ENCODE results near the gene OR4K5. TPM values are rescaled to one million over a fixed set of nuclear protein-coding genes. Genes with fewer than 3 reads are reported as not detected.
A peak's percentile ranks its signal among the peaks of the same experiment; 100 is the strongest.

OR4K5 gene, protein sequence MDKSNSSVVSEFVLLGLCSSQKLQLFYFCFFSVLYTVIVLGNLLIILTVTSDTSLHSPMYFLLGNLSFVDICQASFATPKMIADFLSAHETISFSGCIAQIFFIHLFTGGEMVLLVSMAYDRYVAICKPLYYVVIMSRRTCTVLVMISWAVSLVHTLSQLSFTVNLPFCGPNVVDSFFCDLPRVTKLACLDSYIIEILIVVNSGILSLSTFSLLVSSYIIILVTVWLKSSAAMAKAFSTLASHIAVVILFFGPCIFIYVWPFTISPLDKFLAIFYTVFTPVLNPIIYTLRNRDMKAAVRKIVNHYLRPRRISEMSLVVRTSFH
- not detected for total RNA-seq (2021; ENCODE audit: unreplicated experiment)
- not detected for polyA plus RNA-seq (2012; ENCODE audit: insufficient read length)
- Bru-seq, nascent RNA, result not detected
- not detected for BruChase-seq, experiment 1, labeled RNA remaining after a 2-hour chase
- BruChase-seq, experiment 2, labeled RNA remaining after a 6-hour chase, result not detected
- long read RNA-seq, result 0 reads

DNA sequence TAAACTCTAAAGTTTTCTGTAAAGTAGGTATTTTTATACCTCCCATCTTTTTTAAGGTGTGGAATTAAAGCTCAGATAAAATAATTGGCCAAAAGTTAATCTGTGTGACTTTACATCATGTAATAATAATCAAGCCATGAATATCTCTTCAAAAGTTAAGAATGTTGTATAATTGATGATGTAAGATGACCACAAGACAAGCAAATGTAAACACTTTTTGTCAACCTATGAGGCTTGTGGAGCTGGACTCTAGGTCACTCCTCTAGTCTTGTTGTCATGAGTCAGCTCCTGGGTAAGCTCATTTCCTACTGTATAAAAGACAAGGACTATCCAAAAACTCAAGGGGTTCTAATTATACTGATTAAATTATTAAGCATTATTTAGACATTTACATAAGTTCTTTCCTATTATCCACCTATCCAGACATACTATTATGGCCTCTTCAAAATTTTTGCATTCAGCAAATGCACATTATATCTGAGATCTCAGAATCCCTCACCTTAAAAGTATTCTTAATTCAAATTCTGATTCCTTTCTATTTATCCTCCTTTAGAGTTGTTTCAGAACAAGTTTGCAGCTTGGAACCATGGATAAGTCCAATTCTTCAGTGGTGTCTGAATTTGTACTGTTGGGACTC, at the start of gene OR4K5:
Gene OR4K5 (plus strand): TSS at position 587 of the 637 bp plus-strand sequence. CDS start 0 bp downstream, at position 587.
- in situ Hi-C loops (cut with HindIII; ENCODE audit: low pct_unique_long_range_greater_than_20kb, low sequenced_read_pairs), result no loop called here
- ChIA-PET POLR2A (no interaction called here), CTCF (no interaction called here)
- Histone ChIP-seq H3K4me1 (ENCODE audit: control insufficient read depth, insufficient read depth, low read length) (no peaks in the 10 kb centered on the region; the same call in none of the 2 replicates), H3K36me3 (ENCODE audit: control insufficient read depth, insufficient read depth, low read length) (no peaks in the 10 kb centered on the region), H3K27ac (ENCODE audit: low read length) (peak within 1 kb of the TSS; percentile 23; the same call in 1 of the 2 replicates), H3K4me3 (ENCODE audit: low read depth in 2 of 2, low read length in 2 of 2) (no peak within 1 kb of the TSS), H3K9me3 (ENCODE audit: control insufficient read depth, insufficient read depth, low read depth, low read length) (no peaks in the 10 kb centered on the region), H3K27me3 (ENCODE audit: control insufficient read depth, insufficient read depth, low read length) (no peaks in the 10 kb centered on the region)
- DNase-seq (ENCODE audit: low read depth, low spot score) (no peak), ATAC-seq (no peak)
- no TSS peak for BruUV-seq (replicated peaks)
- intact Hi-C loops (cut with micrococcal nuclease; ENCODE audit: unreplicated experiment), result no loop called here
- TF ChIP-seq, protein P1, sequence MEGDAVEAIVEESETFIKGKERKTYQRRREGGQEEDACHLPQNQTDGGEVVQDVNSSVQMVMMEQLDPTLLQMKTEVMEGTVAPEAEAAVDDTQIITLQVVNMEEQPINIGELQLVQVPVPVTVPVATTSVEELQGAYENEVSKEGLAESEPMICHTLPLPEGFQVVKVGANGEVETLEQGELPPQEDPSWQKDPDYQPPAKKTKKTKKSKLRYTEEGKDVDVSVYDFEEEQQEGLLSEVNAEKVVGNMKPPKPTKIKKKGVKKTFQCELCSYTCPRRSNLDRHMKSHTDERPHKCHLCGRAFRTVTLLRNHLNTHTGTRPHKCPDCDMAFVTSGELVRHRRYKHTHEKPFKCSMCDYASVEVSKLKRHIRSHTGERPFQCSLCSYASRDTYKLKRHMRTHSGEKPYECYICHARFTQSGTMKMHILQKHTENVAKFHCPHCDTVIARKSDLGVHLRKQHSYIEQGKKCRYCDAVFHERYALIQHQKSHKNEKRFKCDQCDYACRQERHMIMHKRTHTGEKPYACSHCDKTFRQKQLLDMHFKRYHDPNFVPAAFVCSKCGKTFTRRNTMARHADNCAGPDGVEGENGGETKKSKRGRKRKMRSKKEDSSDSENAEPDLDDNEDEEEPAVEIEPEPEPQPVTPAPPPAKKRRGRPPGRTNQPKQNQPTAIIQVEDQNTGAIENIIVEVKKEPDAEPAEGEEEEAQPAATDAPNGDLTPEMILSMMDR (IDR thresholded peaks at IDR 0.05), result no peak
- TF ChIP-seq SIN3A (IDR thresholded peaks at IDR 0.05; ENCODE audit: borderline replicate concordance, insufficient read depth, low read depth, low read length), result no peak

DNA sequence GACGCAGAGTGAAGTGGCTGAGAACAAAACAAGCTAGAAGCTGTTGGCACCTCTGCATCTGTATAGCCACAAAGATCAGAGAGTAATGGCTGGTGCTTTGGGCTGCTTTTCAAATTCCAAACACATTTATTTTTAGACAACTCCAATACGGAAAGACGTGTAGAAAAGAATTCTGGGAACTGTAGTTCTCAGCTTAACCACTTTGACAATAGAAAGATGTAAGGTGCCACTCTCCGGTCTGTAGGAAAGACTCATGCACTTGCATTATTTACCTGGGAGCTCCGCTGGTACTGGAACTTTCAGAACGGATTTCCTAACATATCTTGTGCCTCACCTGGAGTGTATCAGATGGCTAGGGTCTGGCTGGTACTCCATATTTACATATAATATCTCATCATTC, 47.2 kb upstream of the OR4K5 start:
- POLR2A ChIA-PET, result no interaction called here
- no peaks in the 10 kb centered on the region for H3K27me3 ChIP-seq (ENCODE audit: control insufficient read depth, insufficient read depth, low read length)
- no peak overlapping the region for H3K27ac ChIP-seq (ENCODE audit: low read length)
- CTCF ChIA-PET, result no interaction called here
- peak overlapping the region in 1 of 2 experiments; percentile 25; a peak in 1 of 4 replicates for H3K4me3 ChIP-seq (ENCODE audit: low read depth in 2 of 2, low read length in 2 of 2)
- no peaks in the 10 kb centered on the region for H3K36me3 ChIP-seq (ENCODE audit: control insufficient read depth, insufficient read depth, low read length)
- no peak for TF ChIP-seq SIN3A (IDR thresholded peaks at IDR 0.05; ENCODE audit: borderline replicate concordance, insufficient read depth, low read depth, low read length)
- TF ChIP-seq POLR2AphosphoS5 (IDR thresholded peaks at IDR 0.05; ENCODE audit: low read depth, low read length), result no peak
- TF ChIP-seq, protein P2, sequence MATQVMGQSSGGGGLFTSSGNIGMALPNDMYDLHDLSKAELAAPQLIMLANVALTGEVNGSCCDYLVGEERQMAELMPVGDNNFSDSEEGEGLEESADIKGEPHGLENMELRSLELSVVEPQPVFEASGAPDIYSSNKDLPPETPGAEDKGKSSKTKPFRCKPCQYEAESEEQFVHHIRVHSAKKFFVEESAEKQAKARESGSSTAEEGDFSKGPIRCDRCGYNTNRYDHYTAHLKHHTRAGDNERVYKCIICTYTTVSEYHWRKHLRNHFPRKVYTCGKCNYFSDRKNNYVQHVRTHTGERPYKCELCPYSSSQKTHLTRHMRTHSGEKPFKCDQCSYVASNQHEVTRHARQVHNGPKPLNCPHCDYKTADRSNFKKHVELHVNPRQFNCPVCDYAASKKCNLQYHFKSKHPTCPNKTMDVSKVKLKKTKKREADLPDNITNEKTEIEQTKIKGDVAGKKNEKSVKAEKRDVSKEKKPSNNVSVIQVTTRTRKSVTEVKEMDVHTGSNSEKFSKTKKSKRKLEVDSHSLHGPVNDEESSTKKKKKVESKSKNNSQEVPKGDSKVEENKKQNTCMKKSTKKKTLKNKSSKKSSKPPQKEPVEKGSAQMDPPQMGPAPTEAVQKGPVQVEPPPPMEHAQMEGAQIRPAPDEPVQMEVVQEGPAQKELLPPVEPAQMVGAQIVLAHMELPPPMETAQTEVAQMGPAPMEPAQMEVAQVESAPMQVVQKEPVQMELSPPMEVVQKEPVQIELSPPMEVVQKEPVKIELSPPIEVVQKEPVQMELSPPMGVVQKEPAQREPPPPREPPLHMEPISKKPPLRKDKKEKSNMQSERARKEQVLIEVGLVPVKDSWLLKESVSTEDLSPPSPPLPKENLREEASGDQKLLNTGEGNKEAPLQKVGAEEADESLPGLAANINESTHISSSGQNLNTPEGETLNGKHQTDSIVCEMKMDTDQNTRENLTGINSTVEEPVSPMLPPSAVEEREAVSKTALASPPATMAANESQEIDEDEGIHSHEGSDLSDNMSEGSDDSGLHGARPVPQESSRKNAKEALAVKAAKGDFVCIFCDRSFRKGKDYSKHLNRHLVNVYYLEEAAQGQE (IDR thresholded peaks at IDR 0.05; ENCODE audit: insufficient read depth in 1 of 2, low read depth in 2 of 2, low read length in 1 of 2), result no peak
- no peak for TF ChIP-seq TCF7L2 (IDR thresholded peaks at IDR 0.05; ENCODE audit: low read depth, low read length)
- TF ChIP-seq, protein P1 (IDR thresholded peaks at IDR 0.05), result no peak
- BruUV-seq (replicated peaks), result no TSS peak
- H3K9me3 ChIP-seq (ENCODE audit: control insufficient read depth, insufficient read depth, low read depth, low read length), result no peaks in the 10 kb centered on the region
- no peaks in the 10 kb centered on the region for H3K4me1 ChIP-seq (ENCODE audit: control insufficient read depth, insufficient read depth, low read length)
- ATAC-seq (0 out of 2 replicates have a peak, but pooled peaks have one; percentile 30), DNase-seq (ENCODE audit: low read depth, low spot score) (no peak)
- in situ Hi-C loops (cut with HindIII; ENCODE audit: low pct_unique_long_range_greater_than_20kb, low sequenced_read_pairs) (no loop called here), intact Hi-C loops (cut with micrococcal nuclease; ENCODE audit: unreplicated experiment) (no loop called here)
